GM10847 (cell line): Measurements from ENCODE around the gene BMPR1B.

Source experiments
- POLR2A ChIP-seq: IDR thresholded peaks from 2 replicates; pipeline ENCODE4 v1.6.1; 2011; ENCODE audit not compliant: insufficient read length; ENCODE audit errors: extremely low read depth

BMPR1B gene

GRCh38 chr4:94913316-94913715 is 155.6 kb downstream of the BMPR1B start:
- no peak for TF ChIP-seq POLR2A

GRCh38 chr4:94917146-94917545 is 159.4 kb downstream of the BMPR1B start:
- no peak for TF ChIP-seq POLR2A

- TF ChIP-seq POLR2A: no peak
Measured at GRCh38 chr4:94918543-94918942, 160.8 kb downstream of the BMPR1B start.

GRCh38 chr4:94920369-94920768 is 162.6 kb downstream of the BMPR1B start:
- TF ChIP-seq POLR2A: no peak

- TF ChIP-seq POLR2A: no peak
Measured at GRCh38 chr4:94924566-94924965, 166.8 kb downstream of the BMPR1B start.

GRCh38 chr4:94925764-94926347 is 168.1 kb downstream of the BMPR1B start:
- no peak for TF ChIP-seq POLR2A

GRCh38 chr4:94926936-94927335 is 169.2 kb downstream of the BMPR1B start:
- TF ChIP-seq POLR2A: no peak

GRCh38 chr4:94927696-94928095 is 169.9 kb downstream of the BMPR1B start:
- no peak for TF ChIP-seq POLR2A

GRCh38 chr4:94929696-94930095 is 171.9 kb downstream of the BMPR1B start:
- no peak for TF ChIP-seq POLR2A

- no peak for TF ChIP-seq POLR2A
Measured at GRCh38 chr4:94931626-94932025, 173.9 kb downstream of the BMPR1B start.

GRCh38 chr4:94932366-94932765 is 174.6 kb downstream of the BMPR1B start:
- TF ChIP-seq POLR2A: no peak

GRCh38 chr4:94933799-94934198 is 176.0 kb downstream of the BMPR1B start:
- TF ChIP-seq POLR2A: no peak

- no peak for TF ChIP-seq POLR2A
Measured at GRCh38 chr4:94934201-94934600, 176.4 kb downstream of the BMPR1B start.

GRCh38 chr4:94934864-94935263 is 177.1 kb downstream of the BMPR1B start:
- TF ChIP-seq POLR2A: no peak

- no peak for TF ChIP-seq POLR2A
Measured at GRCh38 chr4:94936854-94937253, 179.1 kb downstream of the BMPR1B start.

- no peak for TF ChIP-seq POLR2A
Measured at GRCh38 chr4:94939791-94940519, 182.2 kb downstream of the BMPR1B start.

GRCh38 chr4:94940520-94940908 is 182.8 kb downstream of the BMPR1B start:
- no peak for TF ChIP-seq POLR2A
